Progenitor cell of endocrine pancreas (in vitro differentiated cells): ENCODE data around the gene NECTIN1. TPM values are rescaled to one million over a fixed set of nuclear protein-coding genes. Genes with fewer than 3 reads are reported as not detected.

Experiments used
- DNase-seq: peaks from one replicate; pipeline ENCODE4 v3.0.0; 2021; ENCODE audit warnings: low spot score; ENCODE audit not compliant: unreplicated experiment
- H3K27ac Mint-ChIP-seq: 2 replicates; pipeline ENCODE4 v1.8.0; 2021; ENCODE audit warnings: mild to moderate bottlenecking, moderate library complexity, mixed read lengths
- H3K27me3 Mint-ChIP-seq: 2 replicates; pipeline ENCODE4 v1.8.0; 2021; ENCODE audit warnings: mixed read lengths
- H3K36me3 Mint-ChIP-seq: 2 replicates; pipeline ENCODE4 v1.8.0; 2022; ENCODE audit warnings: mixed read lengths; ENCODE audit not compliant: insufficient read depth
- H3K4me1 Mint-ChIP-seq: 2 replicates; pipeline ENCODE4 v1.8.0; 2021; ENCODE audit warnings: low read depth, mixed read lengths
- H3K4me3 Mint-ChIP-seq: 2 replicates; pipeline ENCODE4 v1.8.0; 2021; ENCODE audit warnings: low read depth, mild to moderate bottlenecking, moderate library complexity, mixed read lengths
- H3K9me3 Mint-ChIP-seq: 2 replicates; pipeline ENCODE4 v1.8.0; 2021; ENCODE audit warnings: low read depth, mixed read lengths
- total RNA-seq: library from RNA; stranded (reverse); gene quantifications from 2 replicates; pipeline ENCODE4 v1.2.1, GENCODE V29; 2021
- TF ChIP-seq, protein P1 (sequence below): fragments of 200-600 bp; sonication (generic); IDR thresholded peaks from one replicate; pipeline ENCODE4 v1.5.0; 2021; ENCODE audit warnings: antibody characterized with exemption, mild to moderate bottlenecking; ENCODE audit not compliant: unreplicated experiment

The NECTIN1 gene
- total RNA-seq, 1 donor from 2014 or later, result 42.1 TPM

DNA sequence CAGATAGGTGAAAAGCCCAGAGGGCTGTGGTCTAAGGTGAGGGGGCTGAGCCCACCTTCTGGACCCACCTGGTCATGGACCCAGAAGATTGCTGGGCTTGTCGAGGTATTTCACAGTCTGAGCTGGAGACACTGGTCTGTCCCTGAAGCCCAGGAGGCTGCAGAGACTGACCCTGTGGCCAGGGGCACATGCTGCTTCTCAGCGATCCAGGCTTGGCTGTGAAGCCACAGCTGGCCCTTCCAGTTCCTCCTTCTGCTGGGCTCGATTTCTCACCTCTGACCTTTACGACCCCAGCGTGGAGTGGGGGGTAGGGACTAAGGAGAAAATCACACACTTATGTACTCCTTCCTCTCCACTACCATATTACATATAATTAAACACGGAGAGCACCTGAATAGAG is 88.5 kb downstream of the NECTIN1 start:
- Mint-ChIP-seq H3K4me3 (no peak overlapping the region), H3K27me3 (peaks cover 25% of the 10 kb centered on the region), H3K4me1 (peaks cover 3% of the 10 kb centered on the region), H3K9me3 (no peaks in the 10 kb centered on the region), H3K36me3 (no peaks in the 10 kb centered on the region), H3K27ac (no peak overlapping the region)
- TF ChIP-seq, protein P1, sequence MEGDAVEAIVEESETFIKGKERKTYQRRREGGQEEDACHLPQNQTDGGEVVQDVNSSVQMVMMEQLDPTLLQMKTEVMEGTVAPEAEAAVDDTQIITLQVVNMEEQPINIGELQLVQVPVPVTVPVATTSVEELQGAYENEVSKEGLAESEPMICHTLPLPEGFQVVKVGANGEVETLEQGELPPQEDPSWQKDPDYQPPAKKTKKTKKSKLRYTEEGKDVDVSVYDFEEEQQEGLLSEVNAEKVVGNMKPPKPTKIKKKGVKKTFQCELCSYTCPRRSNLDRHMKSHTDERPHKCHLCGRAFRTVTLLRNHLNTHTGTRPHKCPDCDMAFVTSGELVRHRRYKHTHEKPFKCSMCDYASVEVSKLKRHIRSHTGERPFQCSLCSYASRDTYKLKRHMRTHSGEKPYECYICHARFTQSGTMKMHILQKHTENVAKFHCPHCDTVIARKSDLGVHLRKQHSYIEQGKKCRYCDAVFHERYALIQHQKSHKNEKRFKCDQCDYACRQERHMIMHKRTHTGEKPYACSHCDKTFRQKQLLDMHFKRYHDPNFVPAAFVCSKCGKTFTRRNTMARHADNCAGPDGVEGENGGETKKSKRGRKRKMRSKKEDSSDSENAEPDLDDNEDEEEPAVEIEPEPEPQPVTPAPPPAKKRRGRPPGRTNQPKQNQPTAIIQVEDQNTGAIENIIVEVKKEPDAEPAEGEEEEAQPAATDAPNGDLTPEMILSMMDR, result no peak
- DNase-seq, result no peak

DNA sequence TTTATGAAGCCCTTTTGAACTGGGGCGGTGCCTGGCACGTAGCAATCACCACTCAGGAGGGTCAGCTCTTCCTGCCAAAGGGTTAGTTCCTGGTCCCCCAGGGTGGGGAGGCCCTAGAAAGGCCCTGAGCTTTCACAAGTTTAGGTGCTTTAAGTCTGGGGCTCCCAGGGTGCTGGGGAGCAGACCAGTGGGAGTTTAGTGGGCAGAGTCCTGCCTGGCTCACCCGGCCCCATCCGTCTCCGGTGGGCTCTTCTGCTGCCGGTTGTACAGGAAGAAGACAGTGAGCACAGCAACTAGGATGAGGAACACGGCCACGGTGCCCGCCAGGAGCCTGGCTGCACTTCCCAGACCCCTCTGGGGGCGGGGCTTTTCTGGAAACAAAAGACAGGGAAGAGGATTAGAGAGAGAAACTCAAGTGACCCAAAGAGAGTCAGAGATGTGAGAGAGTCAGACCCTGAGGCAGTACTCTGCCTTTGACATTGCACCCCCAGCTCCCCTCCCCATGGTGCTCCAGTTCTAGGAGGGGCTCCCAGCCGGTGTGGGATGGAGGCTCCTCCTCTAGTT is 89.3 kb downstream of the NECTIN1 start:
- no peak overlapping the region for H3K4me3 Mint-ChIP-seq
- peaks cover 3% of the 10 kb centered on the region for H3K4me1 Mint-ChIP-seq
- TF ChIP-seq, protein P1, result no peak
- no peaks in the 10 kb centered on the region for H3K36me3 Mint-ChIP-seq
- no peaks in the 10 kb centered on the region for H3K9me3 Mint-ChIP-seq
- H3K27ac Mint-ChIP-seq, result no peak overlapping the region
- peaks cover 27% of the 10 kb centered on the region for H3K27me3 Mint-ChIP-seq
- no peak for DNase-seq

DNA sequence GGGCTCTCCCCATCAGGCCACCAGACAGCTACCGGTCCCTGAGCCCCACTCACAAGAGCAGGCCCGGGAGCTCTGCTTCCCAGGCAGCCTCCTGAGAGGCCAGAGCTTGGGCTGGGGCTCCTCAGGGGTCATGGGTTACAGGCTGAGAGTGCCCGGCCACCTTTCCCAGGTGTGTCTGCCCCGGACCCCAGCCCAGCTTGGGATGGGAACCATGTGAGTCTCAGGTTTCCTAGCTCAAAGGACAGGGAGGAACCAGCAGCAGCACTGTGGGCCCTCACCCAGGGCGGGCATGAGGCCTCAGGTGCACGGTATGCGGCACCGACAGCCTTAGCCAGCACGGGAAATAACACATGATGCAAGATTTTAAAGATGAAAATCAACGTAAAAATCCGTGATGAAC is 90.1 kb downstream of the NECTIN1 start:
- H3K4me3 Mint-ChIP-seq, result no peak overlapping the region

DNA sequence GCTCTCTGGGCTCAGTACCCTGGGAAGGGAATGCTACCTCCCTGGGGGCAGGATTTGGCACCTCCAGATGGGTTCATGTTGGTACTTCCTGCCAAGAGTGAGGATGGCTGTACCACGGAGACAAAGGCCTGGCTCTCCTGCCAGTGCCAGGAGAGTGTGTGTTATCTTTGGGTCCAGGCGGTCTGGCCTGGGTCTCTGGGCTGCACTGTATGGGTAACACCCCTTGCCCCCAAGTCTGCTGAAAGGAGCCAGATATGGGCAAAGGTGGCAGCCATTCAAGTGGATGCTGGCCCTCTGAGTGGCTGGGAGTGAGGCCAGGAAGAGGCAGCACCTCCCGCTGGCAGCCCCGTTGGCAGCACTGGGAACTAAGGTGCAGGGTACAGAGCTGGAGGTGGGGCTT is 91.5 kb downstream of the NECTIN1 start:
- H3K4me1 Mint-ChIP-seq, result peaks cover 3% of the 10 kb centered on the region
- no peaks in the 10 kb centered on the region for H3K9me3 Mint-ChIP-seq
- H3K27ac Mint-ChIP-seq, result no peak overlapping the region
- H3K4me3 Mint-ChIP-seq, result no peak overlapping the region
- H3K27me3 Mint-ChIP-seq, result peaks cover 24% of the 10 kb centered on the region
- H3K36me3 Mint-ChIP-seq, result no peaks in the 10 kb centered on the region
- TF ChIP-seq, protein P1, result no peak
- DNase-seq, result no peak

More for the DNA sequence above, 90.1 kb downstream of the NECTIN1 start:
- Mint-ChIP-seq H3K27ac (no peak overlapping the region), H3K4me1 (peaks cover 3% of the 10 kb centered on the region), H3K27me3 (peaks cover 24% of the 10 kb centered on the region), H3K36me3 (no peaks in the 10 kb centered on the region), H3K9me3 (no peaks in the 10 kb centered on the region)
- DNase-seq, result no peak
- TF ChIP-seq, protein P1, result no peak

DNA sequence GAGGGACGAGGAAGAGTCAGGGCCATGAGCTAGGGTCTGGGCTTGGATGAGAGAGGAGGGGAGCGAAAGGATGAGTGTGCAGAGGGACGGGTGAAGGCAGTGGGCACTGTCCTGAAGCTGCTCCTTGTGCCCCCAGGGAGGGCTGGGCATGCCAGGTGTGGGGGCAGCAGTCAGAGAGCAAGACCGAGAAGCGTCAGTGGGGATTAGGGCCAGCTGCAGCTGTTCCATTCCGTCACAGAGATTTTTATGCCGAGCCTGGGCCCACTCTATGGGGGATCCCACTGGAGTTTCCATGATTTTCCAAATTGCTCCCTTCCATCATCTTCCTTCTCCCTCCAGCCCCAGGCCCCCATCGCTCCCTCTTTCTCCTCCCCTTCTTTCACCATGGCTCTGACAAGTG is 93.2 kb downstream of the NECTIN1 start:
- TF ChIP-seq, protein P1, result no peak
- peaks cover 25% of the 10 kb centered on the region for H3K27me3 Mint-ChIP-seq
- H3K36me3 Mint-ChIP-seq, result no peaks in the 10 kb centered on the region
- no peak overlapping the region for H3K27ac Mint-ChIP-seq
- no peak for DNase-seq
- no peak overlapping the region for H3K4me3 Mint-ChIP-seq
- H3K9me3 Mint-ChIP-seq, result no peaks in the 10 kb centered on the region
- peaks cover 3% of the 10 kb centered on the region for H3K4me1 Mint-ChIP-seq
